OCI-LY1 (cell line): Measurements from ENCODE around the gene CEP112.

Experiments
- EZH2 ChIP-seq: fragments of 200-600 bp; sonication (generic), shearing (Covaris generic); IDR thresholded peaks from 2 replicates; pipeline ENCODE4 v1.8.0; 2017; ENCODE audit warnings: borderline replicate concordance, mixed run types, mild to moderate bottlenecking, antibody characterized with exemption, low read length, moderate library complexity, mixed read lengths
- TF ChIP-seq, protein P1 (sequence below): fragments of 200-600 bp; sonication (generic), shearing (Covaris generic); IDR thresholded peaks from 2 replicates; pipeline ENCODE4 v1.5.1; 2017; ENCODE audit warnings: mild to moderate bottlenecking, antibody characterized with exemption, low read length, moderate library complexity, mixed read lengths

GRCh38 chr17:65893692-65894279 lies 298.1 kb downstream of the CEP112 start:
- TF ChIP-seq, protein P1, sequence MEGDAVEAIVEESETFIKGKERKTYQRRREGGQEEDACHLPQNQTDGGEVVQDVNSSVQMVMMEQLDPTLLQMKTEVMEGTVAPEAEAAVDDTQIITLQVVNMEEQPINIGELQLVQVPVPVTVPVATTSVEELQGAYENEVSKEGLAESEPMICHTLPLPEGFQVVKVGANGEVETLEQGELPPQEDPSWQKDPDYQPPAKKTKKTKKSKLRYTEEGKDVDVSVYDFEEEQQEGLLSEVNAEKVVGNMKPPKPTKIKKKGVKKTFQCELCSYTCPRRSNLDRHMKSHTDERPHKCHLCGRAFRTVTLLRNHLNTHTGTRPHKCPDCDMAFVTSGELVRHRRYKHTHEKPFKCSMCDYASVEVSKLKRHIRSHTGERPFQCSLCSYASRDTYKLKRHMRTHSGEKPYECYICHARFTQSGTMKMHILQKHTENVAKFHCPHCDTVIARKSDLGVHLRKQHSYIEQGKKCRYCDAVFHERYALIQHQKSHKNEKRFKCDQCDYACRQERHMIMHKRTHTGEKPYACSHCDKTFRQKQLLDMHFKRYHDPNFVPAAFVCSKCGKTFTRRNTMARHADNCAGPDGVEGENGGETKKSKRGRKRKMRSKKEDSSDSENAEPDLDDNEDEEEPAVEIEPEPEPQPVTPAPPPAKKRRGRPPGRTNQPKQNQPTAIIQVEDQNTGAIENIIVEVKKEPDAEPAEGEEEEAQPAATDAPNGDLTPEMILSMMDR, result no peak
- TF ChIP-seq EZH2, result no peak
